GM12801 (cell line): Measurements from ENCODE around the gene ALDH1L1.

ENCODE experiments used
- CTCF ChIP-seq: IDR thresholded peaks from one replicate; pipeline ENCODE4 v1.5.1; 2011; ENCODE audit warnings: control low read depth; ENCODE audit not compliant: insufficient read length; ENCODE audit errors: extremely low read depth

Gene ALDH1L1

DNA sequence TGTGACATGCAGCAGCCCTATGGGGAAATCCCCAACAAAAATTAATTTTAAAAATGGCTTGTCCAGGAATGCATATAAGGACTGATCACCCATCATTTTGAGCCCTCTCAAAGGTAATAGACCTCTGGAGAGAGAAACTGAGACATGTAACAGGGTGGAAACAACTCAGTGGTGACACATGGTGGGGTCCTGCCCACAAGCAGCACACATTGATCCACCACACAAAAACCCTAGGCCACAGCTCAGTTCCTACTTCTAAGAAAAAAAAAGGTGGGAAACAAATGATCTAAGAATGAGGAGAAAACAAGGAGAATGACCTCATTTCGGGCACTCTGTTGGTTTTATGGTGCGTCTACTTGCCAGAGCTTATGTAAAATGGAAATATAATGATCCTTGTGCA, 94.5 kb downstream of the ALDH1L1 start:
- no peak for TF ChIP-seq CTCF

- TF ChIP-seq CTCF = no peak
Observed at GRCh38 chr3:126085276-126085675, 95.1 kb downstream of the ALDH1L1 start.

GRCh38 chr3:126084768-126085180, 95.6 kb downstream of the ALDH1L1 start:
- no peak for TF ChIP-seq CTCF

- TF ChIP-seq CTCF = no peak
Observed at GRCh38 chr3:126083913-126084767, 96.2 kb downstream of the ALDH1L1 start, which contains the start of gene SLC41A3. Gene SLC41A3 (minus strand): TSS chr3:126084124. CDS start chr3:126068219, 15,905 bp downstream.

- no peak for TF ChIP-seq CTCF
Observed at GRCh38 chr3:126083511-126083912, 96.9 kb downstream of the ALDH1L1 start.

- no peak for TF ChIP-seq CTCF
Observed at GRCh38 chr3:126083138-126083445, 97.3 kb downstream of the ALDH1L1 start.

- no peak for TF ChIP-seq CTCF
Observed at GRCh38 chr3:126082362-126083137, 97.8 kb downstream of the ALDH1L1 start.
